ENCODE results near the gene UBE2I.

DNA sequence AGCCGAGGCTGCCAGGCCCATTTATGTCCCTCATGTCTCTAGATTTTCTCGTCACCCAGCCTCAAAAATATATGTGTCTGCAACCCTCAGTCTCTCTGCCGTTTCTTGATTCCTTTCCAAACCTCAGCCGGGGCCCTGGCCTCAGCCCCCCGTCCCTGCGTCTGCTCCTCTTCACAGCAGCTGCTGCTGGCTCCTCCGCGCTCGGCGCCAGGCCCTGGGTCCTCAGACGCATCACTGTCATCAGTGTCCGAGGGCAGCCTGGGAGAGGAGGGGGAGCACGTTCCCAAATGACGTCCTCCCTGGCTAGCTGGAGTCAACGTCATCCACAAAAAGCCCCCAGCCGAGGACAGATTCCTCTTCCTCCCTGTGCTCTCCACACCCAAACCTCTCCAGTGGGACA is 39.9 kb downstream of the UBE2I start:
- TF ChIP-seq, protein P1, sequence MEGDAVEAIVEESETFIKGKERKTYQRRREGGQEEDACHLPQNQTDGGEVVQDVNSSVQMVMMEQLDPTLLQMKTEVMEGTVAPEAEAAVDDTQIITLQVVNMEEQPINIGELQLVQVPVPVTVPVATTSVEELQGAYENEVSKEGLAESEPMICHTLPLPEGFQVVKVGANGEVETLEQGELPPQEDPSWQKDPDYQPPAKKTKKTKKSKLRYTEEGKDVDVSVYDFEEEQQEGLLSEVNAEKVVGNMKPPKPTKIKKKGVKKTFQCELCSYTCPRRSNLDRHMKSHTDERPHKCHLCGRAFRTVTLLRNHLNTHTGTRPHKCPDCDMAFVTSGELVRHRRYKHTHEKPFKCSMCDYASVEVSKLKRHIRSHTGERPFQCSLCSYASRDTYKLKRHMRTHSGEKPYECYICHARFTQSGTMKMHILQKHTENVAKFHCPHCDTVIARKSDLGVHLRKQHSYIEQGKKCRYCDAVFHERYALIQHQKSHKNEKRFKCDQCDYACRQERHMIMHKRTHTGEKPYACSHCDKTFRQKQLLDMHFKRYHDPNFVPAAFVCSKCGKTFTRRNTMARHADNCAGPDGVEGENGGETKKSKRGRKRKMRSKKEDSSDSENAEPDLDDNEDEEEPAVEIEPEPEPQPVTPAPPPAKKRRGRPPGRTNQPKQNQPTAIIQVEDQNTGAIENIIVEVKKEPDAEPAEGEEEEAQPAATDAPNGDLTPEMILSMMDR (IDR thresholded peaks at IDR 0.05) = no peak
- no peak for TF ChIP-seq POLR2A (IDR thresholded peaks at IDR 0.05)

Measured in adrenal gland (tissue), 5 donors.